Esophagus squamous epithelium (tissue), 4 donors: ENCODE data around the gene GPR137.

Experiments used
- CTCF ChIP-seq, 6 experiments: fragments of 450-650 bp in 4 of 6; fragments of 200-600 bp in 2 of 6; sonication (generic) in 2 of 6; IDR thresholded peaks; one replicate each; pipeline ENCODE4 v1.5.1; 2016 to 2019; ENCODE audit warnings: antibody characterized with exemption in 6 of 6, mild to moderate bottlenecking in 4 of 6, moderate library complexity in 4 of 6
- POLR2A ChIP-seq, 4 donors: fragments of 450-650 bp; IDR thresholded peaks; one replicate each; pipeline ENCODE4 v1.6.1; 2017; ENCODE audit warnings: antibody characterized with exemption in 4 of 4, mild to moderate bottlenecking in 4 of 4, moderate library complexity in 3 of 4

GRCh38 chr11:64320556-64320955, 34.9 kb downstream of the GPR137 start:
- TF ChIP-seq CTCF (IDR thresholded peaks at IDR 0.05): no peak
- no peak for TF ChIP-seq POLR2A (IDR thresholded peaks at IDR 0.05)
